ENCODE data around the gene ATXN7L1.

Gene ATXN7L1

GRCh38 chr7:105876091-105876963 lies at the start of gene ATXN7L1:
TSS of gene ATXN7L1 (minus strand) at chr7:105876599. CDS start at chr7:105876558, 41 bp downstream.
- peaks cover 9% of the 10 kb centered on the region for H3K36me3 Mint-ChIP-seq
- no peaks in the 10 kb centered on the region for H3K9me3 Mint-ChIP-seq
- peak within 1 kb of the TSS; percentile 96 for H3K27ac Mint-ChIP-seq
- H3K4me1 Mint-ChIP-seq = peaks cover 75% of the 10 kb centered on the region
- H3K4me3 Mint-ChIP-seq = peak within 1 kb of the TSS; percentile 98
- H3K27me3 Mint-ChIP-seq = no peaks in the 10 kb centered on the region

GRCh38 chr7:105926131-105926530 lies 49.7 kb upstream of the ATXN7L1 start:
- Mint-ChIP-seq H3K4me1 (peaks cover 46% of the 10 kb centered on the region), H3K4me3 (no peak overlapping the region), H3K36me3 (peaks cover 12% of the 10 kb centered on the region), H3K27ac (no peak overlapping the region), H3K27me3 (no peaks in the 10 kb centered on the region), H3K9me3 (no peaks in the 10 kb centered on the region)

- Mint-ChIP-seq H3K4me1 (peaks cover 44% of the 10 kb centered on the region), H3K27ac (peak overlapping the region; percentile 60), H3K36me3 (peaks cover 14% of the 10 kb centered on the region), H3K4me3 (peak overlapping the region; percentile 16), H3K27me3 (no peaks in the 10 kb centered on the region), H3K9me3 (no peaks in the 10 kb centered on the region)
Observed at GRCh38 chr7:105924945-105925344, 48.5 kb upstream of the ATXN7L1 start.

GRCh38 chr7:105920766-105921165 lies 44.4 kb upstream of the ATXN7L1 start:
- Mint-ChIP-seq H3K36me3 (peaks cover 22% of the 10 kb centered on the region), H3K4me3 (no peak overlapping the region), H3K27me3 (no peaks in the 10 kb centered on the region), H3K4me1 (peaks cover 29% of the 10 kb centered on the region), H3K27ac (no peak overlapping the region), H3K9me3 (no peaks in the 10 kb centered on the region)

GRCh38 chr7:105917659-105918058 lies 41.3 kb upstream of the ATXN7L1 start:
- Mint-ChIP-seq H3K27me3 (no peaks in the 10 kb centered on the region), H3K4me3 (no peak overlapping the region), H3K36me3 (peaks cover 17% of the 10 kb centered on the region), H3K9me3 (no peaks in the 10 kb centered on the region), H3K4me1 (no peaks in the 10 kb centered on the region), H3K27ac (no peak overlapping the region)

DNA sequence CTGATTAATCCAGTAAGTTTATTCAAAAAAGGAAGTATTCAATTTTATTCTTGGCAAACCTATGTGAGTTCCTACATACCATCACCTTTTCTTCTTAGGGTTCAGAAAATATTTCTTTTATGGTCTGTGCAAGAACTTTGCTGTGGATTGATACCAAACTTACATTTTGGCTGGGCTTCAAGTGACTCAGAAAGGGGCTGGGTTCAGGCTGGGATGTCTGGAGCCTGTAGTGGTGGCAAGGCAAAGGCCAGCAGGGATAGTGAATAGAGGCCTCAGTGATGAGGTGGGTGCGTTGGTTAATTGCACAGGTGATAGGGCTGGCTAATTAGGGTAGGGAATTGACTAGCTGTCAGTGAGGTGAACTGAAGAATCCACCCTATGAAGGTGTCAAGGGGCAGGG lies 40.2 kb upstream of the ATXN7L1 start:
- H3K27ac Mint-ChIP-seq = no peak overlapping the region
- peaks cover 20% of the 10 kb centered on the region for H3K36me3 Mint-ChIP-seq
- no peaks in the 10 kb centered on the region for H3K27me3 Mint-ChIP-seq
- no peaks in the 10 kb centered on the region for H3K9me3 Mint-ChIP-seq
- H3K4me1 Mint-ChIP-seq = no peaks in the 10 kb centered on the region
- H3K4me3 Mint-ChIP-seq = no peak overlapping the region

GRCh38 chr7:105913947-105914346 lies 37.5 kb upstream of the ATXN7L1 start:
- Mint-ChIP-seq H3K27ac (no peak overlapping the region), H3K4me1 (peaks cover 5% of the 10 kb centered on the region), H3K4me3 (no peak overlapping the region), H3K36me3 (peaks cover 24% of the 10 kb centered on the region), H3K27me3 (no peaks in the 10 kb centered on the region), H3K9me3 (peaks cover 4% of the 10 kb centered on the region)

DNA sequence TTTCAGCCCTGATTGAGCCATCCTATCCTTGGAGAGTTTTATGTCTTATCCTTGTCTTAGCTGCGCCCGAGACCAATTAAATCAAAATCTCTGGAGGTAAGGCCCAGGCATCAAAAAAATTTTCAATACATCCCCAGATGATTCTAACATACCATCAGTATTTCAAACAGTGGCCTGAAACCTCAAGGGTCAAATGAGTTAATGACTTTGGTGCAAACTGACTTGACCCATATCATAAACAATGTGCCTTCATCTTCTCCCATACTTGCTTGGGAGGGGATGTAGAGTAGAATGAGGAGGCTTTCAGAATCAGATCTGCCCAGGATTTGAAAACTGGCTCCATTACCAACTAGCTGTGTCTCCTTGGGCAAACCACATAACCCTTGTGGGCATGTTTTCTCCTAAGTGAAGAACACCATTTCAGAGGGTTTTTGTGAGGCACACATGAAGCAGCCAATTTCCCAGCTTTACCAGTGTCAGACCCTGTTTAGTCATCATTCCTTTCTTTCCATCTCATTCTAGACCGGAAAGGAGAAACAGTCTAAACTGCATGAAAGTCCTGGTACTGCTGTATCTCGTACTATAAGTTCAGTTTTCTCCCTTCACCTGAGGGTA lies 35.7 kb upstream of the ATXN7L1 start:
- Mint-ChIP-seq H3K36me3 (peaks cover 18% of the 10 kb centered on the region), H3K4me1 (peaks cover 5% of the 10 kb centered on the region), H3K27ac (no peak overlapping the region), H3K27me3 (no peaks in the 10 kb centered on the region), H3K4me3 (no peak overlapping the region), H3K9me3 (peaks cover 4% of the 10 kb centered on the region)

DNA sequence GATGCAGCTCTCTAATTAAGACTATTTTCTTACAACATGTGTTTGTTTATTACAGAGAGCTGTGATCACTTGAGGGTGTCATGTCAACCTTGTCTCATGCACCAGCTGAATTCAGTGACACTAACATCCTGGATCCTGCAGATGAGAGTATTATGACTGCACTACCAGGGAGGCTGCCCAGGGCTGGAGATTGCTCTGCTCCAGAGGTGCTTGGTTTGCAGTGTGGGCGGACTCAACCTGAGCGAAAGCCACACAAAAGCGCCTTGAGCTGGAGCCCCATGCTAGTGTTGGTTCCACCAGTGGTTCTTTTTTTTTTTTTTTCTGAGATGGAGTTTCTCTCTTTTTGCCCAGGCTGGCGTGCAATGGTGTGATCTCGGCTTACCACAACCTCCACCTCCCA lies 33.8 kb upstream of the ATXN7L1 start:
- peaks cover 5% of the 10 kb centered on the region for H3K4me1 Mint-ChIP-seq
- H3K27ac Mint-ChIP-seq = no peak overlapping the region
- peaks cover 4% of the 10 kb centered on the region for H3K9me3 Mint-ChIP-seq
- no peaks in the 10 kb centered on the region for H3K27me3 Mint-ChIP-seq
- H3K36me3 Mint-ChIP-seq = peaks cover 14% of the 10 kb centered on the region
- H3K4me3 Mint-ChIP-seq = no peak overlapping the region

- Mint-ChIP-seq H3K9me3 (peaks cover 4% of the 10 kb centered on the region), H3K36me3 (peaks cover 14% of the 10 kb centered on the region), H3K27me3 (no peaks in the 10 kb centered on the region), H3K4me1 (peaks cover 9% of the 10 kb centered on the region), H3K27ac (no peak overlapping the region), H3K4me3 (no peak overlapping the region)
Observed at GRCh38 chr7:105909742-105910141, 33.3 kb upstream of the ATXN7L1 start.

GRCh38 chr7:105907129-105907846 lies 30.9 kb upstream of the ATXN7L1 start:
- peaks cover 12% of the 10 kb centered on the region for H3K36me3 Mint-ChIP-seq
- peaks cover 10% of the 10 kb centered on the region for H3K4me1 Mint-ChIP-seq
- H3K27ac Mint-ChIP-seq = no peak overlapping the region
- H3K9me3 Mint-ChIP-seq = peaks cover 4% of the 10 kb centered on the region
- H3K27me3 Mint-ChIP-seq = no peaks in the 10 kb centered on the region
- no peak overlapping the region for H3K4me3 Mint-ChIP-seq

GRCh38 chr7:105906695-105907094 lies 30.3 kb upstream of the ATXN7L1 start:
- H3K27me3 Mint-ChIP-seq = no peaks in the 10 kb centered on the region
- H3K36me3 Mint-ChIP-seq = peaks cover 9% of the 10 kb centered on the region
- H3K9me3 Mint-ChIP-seq = peaks cover 4% of the 10 kb centered on the region
- H3K27ac Mint-ChIP-seq = no peak overlapping the region
- H3K4me1 Mint-ChIP-seq = peaks cover 10% of the 10 kb centered on the region
- H3K4me3 Mint-ChIP-seq = no peak overlapping the region

DNA sequence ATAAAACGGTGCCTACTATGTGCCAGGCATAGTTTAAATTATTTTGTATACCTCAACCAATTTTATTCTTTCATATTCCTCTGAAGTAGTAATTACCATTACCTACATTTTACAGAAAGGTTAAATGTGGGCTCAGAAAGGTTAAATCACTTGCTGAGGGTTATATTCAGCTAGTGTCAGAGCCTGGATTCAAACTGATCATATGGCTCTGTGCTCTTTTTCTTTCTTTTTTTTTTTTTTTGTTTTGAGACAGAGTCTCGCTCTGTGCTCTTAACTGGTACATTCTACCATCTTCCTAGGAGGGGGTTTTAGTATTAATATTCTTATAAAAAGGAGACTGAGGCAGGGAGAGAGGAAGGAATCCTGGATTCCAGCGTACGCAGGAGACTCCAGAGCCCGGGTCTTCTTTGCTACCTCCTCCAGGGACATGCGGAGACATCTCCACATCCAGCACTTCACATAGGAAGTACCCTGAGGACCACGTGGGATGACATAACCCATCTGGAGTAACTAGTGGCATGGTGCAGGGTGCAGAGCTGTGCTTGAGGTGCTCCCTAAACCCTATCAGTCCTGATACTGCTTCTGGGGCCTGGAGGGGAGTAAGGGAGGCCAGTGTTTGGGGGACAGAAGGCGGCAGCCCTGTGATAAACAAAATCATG lies 29.6 kb upstream of the ATXN7L1 start:
- H3K4me1 Mint-ChIP-seq = peaks cover 13% of the 10 kb centered on the region
- peaks cover 2% of the 10 kb centered on the region for H3K9me3 Mint-ChIP-seq
- H3K27ac Mint-ChIP-seq = no peak overlapping the region
- H3K27me3 Mint-ChIP-seq = no peaks in the 10 kb centered on the region
- H3K4me3 Mint-ChIP-seq = no peak overlapping the region
- H3K36me3 Mint-ChIP-seq = peaks cover 7% of the 10 kb centered on the region

GRCh38 chr7:105905209-105905909 lies 29.0 kb upstream of the ATXN7L1 start:
- Mint-ChIP-seq H3K27ac (no peak overlapping the region), H3K4me1 (peaks cover 16% of the 10 kb centered on the region), H3K4me3 (no peak overlapping the region), H3K9me3 (no peaks in the 10 kb centered on the region), H3K27me3 (no peaks in the 10 kb centered on the region), H3K36me3 (peaks cover 4% of the 10 kb centered on the region)

GRCh38 chr7:105904064-105904463 lies 27.7 kb upstream of the ATXN7L1 start:
- Mint-ChIP-seq H3K36me3 (no peaks in the 10 kb centered on the region), H3K9me3 (no peaks in the 10 kb centered on the region), H3K27ac (no peak overlapping the region), H3K4me3 (no peak overlapping the region), H3K27me3 (no peaks in the 10 kb centered on the region), H3K4me1 (peaks cover 11% of the 10 kb centered on the region)

All from activated naive CD4-positive, alpha-beta T cell treated with anti-CD3 and anti-CD28 coated beads, Interleukin-2, amount 50 U/mL, for 24 hours (primary cell).